Activated naive CD8-positive, alpha-beta T cell treated with anti-CD3 and anti-CD28 coated beads for 36 hours (primary cell): ENCODE measurements around the gene CCT6B. TPM values are rescaled to one million over a fixed set of nuclear protein-coding genes. Genes with fewer than 3 reads are reported as not detected.
"Not testable (repeated sequence)": the region's sequence is repeated elsewhere in the genome, so short reads cannot be mapped to it uniquely, and the experiment has no call there.

Experiments used
- DNase-seq: peaks from one replicate; pipeline ENCODE4 v3.0.0; 2021
- H3K27ac Mint-ChIP-seq: one replicate; pipeline ENCODE4 v1.8.0; 2022; ENCODE audit warnings: mild to moderate bottlenecking, moderate library complexity, mixed read lengths
- H3K27me3 Mint-ChIP-seq: one replicate; pipeline ENCODE4 v1.8.0; 2022; ENCODE audit warnings: mild to moderate bottlenecking, mixed read lengths
- H3K36me3 Mint-ChIP-seq: one replicate; pipeline ENCODE4 v1.8.0; 2021; ENCODE audit warnings: mild to moderate bottlenecking, mixed read lengths
- H3K4me1 Mint-ChIP-seq: one replicate; pipeline ENCODE4 v1.8.0; 2021; ENCODE audit warnings: mixed read lengths
- H3K4me3 Mint-ChIP-seq: one replicate; pipeline ENCODE4 v1.8.0; 2022; ENCODE audit warnings: mild to moderate bottlenecking, moderate library complexity, mixed read lengths
- H3K9me3 Mint-ChIP-seq: one replicate; pipeline ENCODE4 v1.8.0; 2022; ENCODE audit warnings: mixed read lengths
- total RNA-seq, 2 experiments: library from RNA; stranded (reverse); gene quantifications; one replicate each; pipeline ENCODE4 v1.2.3, GENCODE V29; 2021

The CCT6B gene, protein sequence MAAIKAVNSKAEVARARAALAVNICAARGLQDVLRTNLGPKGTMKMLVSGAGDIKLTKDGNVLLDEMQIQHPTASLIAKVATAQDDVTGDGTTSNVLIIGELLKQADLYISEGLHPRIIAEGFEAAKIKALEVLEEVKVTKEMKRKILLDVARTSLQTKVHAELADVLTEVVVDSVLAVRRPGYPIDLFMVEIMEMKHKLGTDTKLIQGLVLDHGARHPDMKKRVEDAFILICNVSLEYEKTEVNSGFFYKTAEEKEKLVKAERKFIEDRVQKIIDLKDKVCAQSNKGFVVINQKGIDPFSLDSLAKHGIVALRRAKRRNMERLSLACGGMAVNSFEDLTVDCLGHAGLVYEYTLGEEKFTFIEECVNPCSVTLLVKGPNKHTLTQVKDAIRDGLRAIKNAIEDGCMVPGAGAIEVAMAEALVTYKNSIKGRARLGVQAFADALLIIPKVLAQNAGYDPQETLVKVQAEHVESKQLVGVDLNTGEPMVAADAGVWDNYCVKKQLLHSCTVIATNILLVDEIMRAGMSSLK
- 1 to 10 TPM; 1.8 to 1.9 TPM for total RNA-seq

DNA sequence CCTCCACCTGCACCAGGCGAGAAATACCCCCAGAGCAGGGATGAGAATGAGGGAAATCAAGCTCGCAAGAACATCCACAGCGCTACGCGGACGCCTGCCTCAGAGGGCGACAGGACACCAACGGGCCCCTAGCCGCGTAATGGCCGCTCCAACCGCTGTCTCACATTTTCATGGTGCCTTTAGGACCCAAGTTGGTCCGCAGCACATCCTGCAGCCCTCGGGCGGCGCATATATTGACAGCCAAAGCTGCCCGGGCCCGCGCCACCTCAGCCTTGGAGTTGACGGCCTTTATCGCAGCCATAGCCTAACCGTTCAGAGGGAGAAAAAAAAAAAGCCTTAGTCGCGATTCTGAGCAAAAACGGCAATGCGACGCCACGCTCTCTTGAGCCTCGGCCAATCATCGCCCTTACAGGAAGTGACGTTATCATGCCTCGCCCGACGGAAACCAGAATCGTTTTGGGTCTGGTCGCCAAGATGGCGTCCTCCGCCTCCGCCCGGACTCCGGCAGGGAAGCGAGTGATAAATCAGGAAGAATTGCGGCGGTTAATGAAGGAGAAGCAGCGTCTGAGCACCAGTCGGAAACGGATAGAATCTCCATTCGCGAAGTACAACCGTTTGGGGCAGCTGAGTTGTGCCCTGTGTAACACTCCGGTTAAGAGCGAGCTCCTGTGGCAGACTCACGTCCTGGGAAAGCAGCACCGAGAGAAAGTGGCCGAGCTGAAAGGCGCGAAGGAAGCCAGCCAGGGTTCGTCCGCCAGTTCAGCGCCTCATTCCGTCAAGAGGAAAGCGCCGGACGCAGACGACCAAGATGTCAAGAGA is at the start of gene CCT6B, which contains the start of gene ZNF830:
Gene CCT6B, minus strand, starts transcription at position 368 of the 819 bp plus-strand sequence. Its CDS starts 67 bp downstream, at position 301.
Gene ZNF830, plus strand, starts transcription at position 448 of the 819 bp plus-strand sequence. Its CDS starts 27 bp downstream, at position 475.
- no peaks in the 10 kb centered on the region for H3K9me3 Mint-ChIP-seq
- peak; percentile 87 for DNase-seq
- peaks cover 5% of the 10 kb centered on the region for H3K27me3 Mint-ChIP-seq

DNA sequence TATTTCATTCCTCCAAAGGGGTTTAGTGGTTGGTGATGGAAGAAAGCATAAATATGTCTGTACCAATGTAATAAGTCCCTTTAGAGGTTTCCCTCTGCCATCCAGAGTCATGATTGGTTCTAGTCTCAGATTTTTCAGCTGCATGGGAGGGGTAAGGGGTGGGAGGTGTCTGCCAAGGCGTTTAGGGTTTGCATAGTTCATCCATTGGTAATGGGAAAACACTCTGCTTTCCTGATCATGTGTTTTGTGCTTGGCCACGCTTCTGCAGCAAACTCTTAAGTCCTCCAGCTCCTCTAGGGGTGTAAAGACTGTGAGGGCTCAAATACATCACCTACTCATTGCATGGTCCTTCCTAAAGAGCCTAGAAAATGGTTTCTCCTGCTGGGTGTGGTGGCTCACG is 48.8 kb upstream of the CCT6B start:
- Mint-ChIP-seq H3K36me3 (peaks cover 5% of the 10 kb centered on the region), H3K27ac (no peak overlapping the region), H3K27me3 (no peaks in the 10 kb centered on the region), H3K9me3 (no peaks in the 10 kb centered on the region), H3K4me1 (no peaks in the 10 kb centered on the region), H3K4me3 (no peak overlapping the region)
- DNase-seq, result no peak

More for the DNA sequence above, at the start of gene CCT6B, which contains the start of gene ZNF830:
- Mint-ChIP-seq H3K4me1 (peaks cover 12% of the 10 kb centered on the region), H3K27ac (peak within 1 kb of the TSS; percentile 98), H3K36me3 (peaks cover 29% of the 10 kb centered on the region), H3K4me3 (peak within 1 kb of the TSS; percentile 99)

DNA sequence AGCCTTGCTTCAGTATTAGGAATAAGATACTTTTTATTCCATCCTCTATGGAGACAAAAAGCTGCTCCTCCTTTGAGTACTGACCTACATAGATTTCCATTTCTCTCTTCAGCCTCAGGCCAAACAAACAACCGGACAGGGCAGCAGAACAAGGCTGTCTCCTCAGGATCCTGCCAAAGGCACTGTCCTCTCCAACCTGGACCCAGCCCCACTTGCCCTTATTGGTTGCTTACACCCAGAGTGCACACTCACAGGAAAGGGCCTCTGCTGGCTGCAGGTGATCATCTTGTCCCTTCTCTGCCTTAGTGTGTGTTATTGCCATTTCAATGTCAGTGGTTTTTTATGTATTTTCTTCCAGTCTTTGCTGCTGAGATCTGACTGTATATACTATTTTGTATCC is 45.7 kb upstream of the CCT6B start:
- no peak overlapping the region for H3K4me3 Mint-ChIP-seq
- no peaks in the 10 kb centered on the region for H3K9me3 Mint-ChIP-seq
- no peaks in the 10 kb centered on the region for H3K4me1 Mint-ChIP-seq
- no peaks in the 10 kb centered on the region for H3K27me3 Mint-ChIP-seq
- H3K36me3 Mint-ChIP-seq, result peaks cover 5% of the 10 kb centered on the region
- DNase-seq, result no peak
- no peak overlapping the region for H3K27ac Mint-ChIP-seq

DNA sequence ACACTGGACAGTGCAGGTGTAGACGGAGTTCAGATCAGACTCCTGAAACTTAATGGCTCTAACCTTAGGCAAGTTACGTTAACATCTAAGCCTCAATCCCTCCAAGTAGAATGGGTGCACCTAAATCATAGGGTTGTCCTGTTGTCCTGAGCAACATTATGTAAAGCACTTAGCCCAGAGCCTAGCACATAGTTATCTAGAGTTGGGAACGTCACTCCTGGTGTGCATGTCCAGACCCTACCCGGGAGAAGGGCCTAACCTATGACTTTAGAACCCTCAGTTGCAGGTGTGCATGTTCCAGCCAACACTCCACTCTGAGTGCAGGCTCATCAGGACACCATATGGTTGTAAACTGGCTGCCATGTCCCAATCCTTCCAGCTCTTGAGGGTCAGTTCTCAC is 45.1 kb upstream of the CCT6B start:
- Mint-ChIP-seq H3K27me3 (no peaks in the 10 kb centered on the region), H3K4me1 (no peaks in the 10 kb centered on the region)

DNA sequence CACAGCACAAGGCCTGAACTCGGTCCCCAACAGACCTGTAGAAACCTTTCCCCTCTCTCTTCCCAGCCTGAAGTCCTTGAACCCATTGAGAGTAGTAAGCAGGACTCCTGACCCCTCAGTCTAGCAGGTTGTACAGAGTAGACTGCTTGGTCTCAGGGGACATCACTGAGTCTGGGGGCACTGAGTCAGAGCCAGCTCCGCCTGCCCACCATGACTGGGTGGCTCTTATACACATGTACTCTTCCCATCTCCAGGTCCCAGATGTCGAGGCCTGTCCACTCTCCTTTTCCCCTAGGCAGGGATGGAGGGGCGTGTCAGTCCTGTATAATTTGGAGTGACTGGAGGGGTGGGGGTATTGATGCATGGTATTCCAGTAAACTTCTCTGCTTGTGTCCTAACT is 42.5 kb upstream of the CCT6B start:
- H3K9me3 Mint-ChIP-seq, result no peaks in the 10 kb centered on the region
- H3K27me3 Mint-ChIP-seq, result no peaks in the 10 kb centered on the region
- DNase-seq, result no peak
- H3K4me3 Mint-ChIP-seq, result no peak overlapping the region
- H3K4me1 Mint-ChIP-seq, result no peaks in the 10 kb centered on the region
- H3K27ac Mint-ChIP-seq, result no peak overlapping the region
- H3K36me3 Mint-ChIP-seq, result peaks cover under 1% of the 10 kb centered on the region

More for the DNA sequence above, 45.1 kb upstream of the CCT6B start:
- Mint-ChIP-seq H3K9me3 (no peaks in the 10 kb centered on the region), H3K27ac (no peak overlapping the region), H3K4me3 (no peak overlapping the region), H3K36me3 (peaks cover 5% of the 10 kb centered on the region)
- DNase-seq, result no peak

DNA sequence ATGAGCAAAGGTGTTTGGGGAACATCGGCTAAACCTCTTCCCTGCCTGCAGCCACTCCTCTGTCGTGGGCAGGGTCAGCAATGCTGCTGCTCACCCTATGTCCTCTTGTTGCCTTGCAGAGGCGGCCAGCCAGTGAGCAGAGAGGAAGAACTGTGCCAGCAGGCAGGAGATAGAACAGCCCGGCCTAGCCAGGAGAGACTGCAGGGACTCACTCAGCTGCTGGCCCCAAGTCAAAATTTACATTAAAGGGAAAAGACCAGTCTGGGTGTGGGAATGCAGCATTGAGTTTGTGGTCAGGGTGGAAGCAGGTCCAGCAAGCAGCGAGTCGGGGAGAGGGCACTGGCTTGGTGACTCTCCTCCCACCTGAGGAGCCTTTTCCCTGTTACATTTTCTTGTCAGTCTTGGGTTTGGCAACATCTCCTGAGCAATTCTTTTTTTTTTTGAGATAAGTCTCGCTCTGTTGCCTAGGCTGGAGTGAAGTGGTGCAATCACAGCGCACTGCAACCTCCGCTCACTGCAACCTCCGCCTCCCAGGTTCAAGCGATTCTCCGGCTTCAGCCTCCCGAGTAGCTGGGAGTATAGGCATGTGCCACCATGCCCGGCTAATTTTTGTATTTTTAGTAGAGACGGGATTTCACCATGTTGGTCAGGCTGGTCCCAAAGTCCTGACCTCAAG is 41.8 kb upstream of the CCT6B start:
- H3K4me1 Mint-ChIP-seq, result peaks cover 3% of the 10 kb centered on the region
- no peaks in the 10 kb centered on the region for H3K27me3 Mint-ChIP-seq
- H3K27ac Mint-ChIP-seq, result no peak overlapping the region
- DNase-seq, result no peak
- no peaks in the 10 kb centered on the region for H3K36me3 Mint-ChIP-seq
- no peaks in the 10 kb centered on the region for H3K9me3 Mint-ChIP-seq
- no peak overlapping the region for H3K4me3 Mint-ChIP-seq

DNA sequence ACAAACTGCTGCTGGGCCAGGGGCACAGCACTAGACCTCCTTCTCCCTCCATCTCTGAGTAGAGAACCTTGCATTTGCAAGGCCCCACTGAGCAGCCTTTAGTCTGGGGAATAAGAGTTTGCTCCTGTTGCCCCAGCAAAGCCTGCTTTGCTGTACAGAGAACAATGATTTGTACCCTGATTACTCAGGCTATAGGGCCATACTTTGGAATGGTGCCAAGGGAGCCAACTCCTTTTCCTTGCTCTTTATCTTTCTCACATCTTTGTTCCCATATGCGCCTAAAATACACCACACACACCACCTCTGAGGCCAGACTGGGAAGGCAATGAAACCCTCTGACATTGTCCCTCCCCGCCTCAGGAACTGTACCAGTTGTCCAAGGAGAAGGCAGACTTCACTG is 40.3 kb upstream of the CCT6B start:
- DNase-seq, result no peak
- H3K4me3 Mint-ChIP-seq, result no peak overlapping the region
- H3K4me1 Mint-ChIP-seq, result peaks cover 3% of the 10 kb centered on the region
- no peaks in the 10 kb centered on the region for H3K36me3 Mint-ChIP-seq
- no peaks in the 10 kb centered on the region for H3K9me3 Mint-ChIP-seq
- H3K27me3 Mint-ChIP-seq, result no peaks in the 10 kb centered on the region
- H3K27ac Mint-ChIP-seq, result no peak overlapping the region

DNA sequence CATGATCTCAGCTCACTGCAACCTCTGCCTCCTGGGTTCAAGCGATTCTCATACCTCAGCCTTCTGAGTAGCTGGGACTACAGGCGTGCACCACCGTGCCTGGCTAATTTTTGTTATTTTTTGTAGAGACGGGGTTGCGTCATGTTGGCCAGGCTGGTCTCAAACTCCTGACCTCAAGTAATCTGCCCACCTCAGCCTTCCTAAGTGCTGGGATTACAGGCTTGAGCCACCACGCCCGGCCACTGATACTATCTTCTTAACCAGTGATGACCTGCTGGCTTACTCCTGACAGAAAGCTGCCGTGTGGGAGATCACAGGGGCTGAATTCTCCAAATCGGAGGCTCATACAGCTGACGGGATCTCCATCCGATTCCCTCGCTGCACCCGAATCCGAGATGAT is 39.7 kb upstream of the CCT6B start:
- H3K36me3 Mint-ChIP-seq, H3K4me1 Mint-ChIP-seq, H3K9me3 Mint-ChIP-seq, DNase-seq, H3K27ac Mint-ChIP-seq, H3K4me3 Mint-ChIP-seq, H3K27me3 Mint-ChIP-seq: not testable (repeated sequence)

DNA sequence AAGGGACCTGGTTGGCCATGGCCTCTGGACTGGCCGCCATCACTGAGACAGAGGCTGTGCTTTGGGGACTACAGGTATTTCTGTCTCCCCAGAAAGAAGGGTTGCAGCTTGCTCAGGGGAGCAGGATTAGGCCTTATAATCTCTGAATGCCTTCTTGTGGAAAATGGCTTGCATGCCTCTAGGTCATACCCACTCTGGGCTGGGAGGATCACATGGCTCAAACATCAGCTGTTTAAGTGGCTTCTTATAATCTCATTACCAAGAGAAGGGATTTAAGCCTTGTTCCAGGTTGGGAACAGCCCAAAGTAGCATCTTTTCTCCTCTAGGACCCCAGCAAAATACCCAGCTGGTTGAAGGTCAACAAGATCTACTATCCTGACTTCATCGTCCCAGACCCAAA is 38.2 kb upstream of the CCT6B start:
- no peak overlapping the region for H3K27ac Mint-ChIP-seq
- H3K4me1 Mint-ChIP-seq, result peaks cover 3% of the 10 kb centered on the region
- H3K27me3 Mint-ChIP-seq, result no peaks in the 10 kb centered on the region
- H3K9me3 Mint-ChIP-seq, result no peaks in the 10 kb centered on the region
- H3K36me3 Mint-ChIP-seq, result peaks cover 5% of the 10 kb centered on the region
- H3K4me3 Mint-ChIP-seq, result no peak overlapping the region
- no peak for DNase-seq

DNA sequence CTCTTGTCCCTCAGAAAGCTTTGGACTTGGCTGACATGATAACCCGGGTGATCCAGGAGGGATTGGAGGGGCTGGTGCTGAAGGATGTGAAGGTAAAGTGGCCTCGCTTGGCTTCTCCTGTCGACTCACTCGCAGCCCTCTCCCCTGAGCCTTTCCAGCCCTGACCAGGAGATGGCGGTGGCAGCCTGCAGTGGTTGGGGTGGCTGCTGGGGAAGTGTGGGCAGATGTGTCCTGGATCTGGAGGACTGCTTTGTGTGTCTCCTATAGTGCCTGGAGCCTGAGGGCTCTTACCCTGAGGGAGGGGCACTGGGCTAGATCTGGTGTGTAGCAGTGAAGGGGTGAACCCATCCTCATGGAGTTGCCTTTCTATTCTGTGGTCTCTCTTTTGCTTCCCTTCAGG is 36.9 kb upstream of the CCT6B start:
- Mint-ChIP-seq H3K27ac (no peak overlapping the region), H3K27me3 (no peaks in the 10 kb centered on the region), H3K4me1 (peaks cover 3% of the 10 kb centered on the region), H3K9me3 (no peaks in the 10 kb centered on the region), H3K4me3 (no peak overlapping the region), H3K36me3 (peaks cover 5% of the 10 kb centered on the region)
- peak; percentile 78 for DNase-seq

DNA sequence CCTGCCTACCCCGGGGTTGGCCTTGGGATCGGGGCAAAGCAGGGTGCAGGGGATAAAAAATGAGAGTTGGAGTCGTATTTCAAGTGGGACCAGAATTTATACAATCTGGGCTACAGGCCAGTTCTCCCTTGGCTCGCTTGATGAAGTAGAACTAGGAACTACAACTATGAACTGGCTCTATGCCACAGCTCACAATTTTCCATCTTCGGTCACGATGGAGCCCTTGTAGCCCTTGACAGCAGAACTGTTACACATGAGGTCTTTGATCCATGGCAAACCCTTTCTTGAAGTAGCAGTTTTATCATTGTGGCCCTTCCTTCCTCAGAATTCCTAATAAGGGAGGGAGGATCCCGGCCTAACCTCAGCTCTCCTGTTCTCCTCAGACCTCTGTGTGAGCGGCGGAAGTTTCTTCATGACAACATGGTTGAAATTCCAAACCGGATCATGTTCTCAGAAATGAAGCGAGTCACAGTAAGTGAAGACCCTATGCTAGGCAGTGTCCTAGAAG is 36.1 kb upstream of the CCT6B start:
- no peak for DNase-seq
- Mint-ChIP-seq H3K4me1 (peaks cover 3% of the 10 kb centered on the region), H3K9me3 (no peaks in the 10 kb centered on the region), H3K36me3 (peaks cover 8% of the 10 kb centered on the region), H3K27me3 (no peaks in the 10 kb centered on the region), H3K4me3 (no peak overlapping the region), H3K27ac (no peak overlapping the region)

DNA sequence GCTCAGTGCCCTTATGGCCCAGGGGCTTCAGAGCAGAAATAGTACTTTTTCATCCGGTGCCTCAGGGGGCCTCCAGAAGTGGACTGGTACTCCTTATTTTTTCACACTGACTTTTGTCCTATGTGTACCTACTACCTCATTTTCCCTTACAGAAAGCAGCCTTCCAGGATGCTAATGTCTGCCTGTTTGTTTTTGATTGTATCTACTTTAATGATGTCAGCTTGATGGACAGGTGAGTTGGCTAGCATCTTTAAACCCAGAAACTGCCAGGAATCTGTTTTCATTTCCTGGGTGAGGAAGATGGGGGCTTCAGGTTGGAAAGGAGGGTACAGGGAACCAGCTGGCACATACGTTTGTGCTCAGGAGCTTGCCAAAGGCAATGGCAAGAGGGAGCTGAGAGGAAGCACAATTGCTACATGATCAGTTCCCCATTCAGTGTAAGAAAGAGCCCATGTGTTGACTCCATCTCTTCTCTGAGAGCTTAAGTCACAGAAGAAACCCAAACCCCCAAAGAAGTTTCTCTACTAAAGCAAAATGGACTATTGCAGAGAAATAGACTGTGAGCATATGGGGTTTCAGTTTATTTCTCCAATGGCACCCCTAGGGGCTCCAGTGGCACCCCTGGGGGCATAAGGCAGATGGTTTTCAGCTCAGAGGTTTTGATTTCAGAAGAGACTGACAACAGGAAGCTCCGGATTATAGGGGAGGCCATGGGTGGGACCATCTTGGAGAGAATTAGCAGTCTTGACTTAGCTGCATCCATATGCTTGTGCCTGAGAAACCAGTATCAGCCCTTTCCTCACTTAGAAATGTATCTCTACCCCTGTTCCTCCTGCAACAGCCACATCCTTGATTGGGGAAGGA is 35.4 kb upstream of the CCT6B start:
- no peak overlapping the region for H3K4me3 Mint-ChIP-seq
- peaks cover 3% of the 10 kb centered on the region for H3K4me1 Mint-ChIP-seq
- H3K27ac Mint-ChIP-seq, result no peak overlapping the region
- no peak for DNase-seq
- H3K9me3 Mint-ChIP-seq, result no peaks in the 10 kb centered on the region
- H3K27me3 Mint-ChIP-seq, result no peaks in the 10 kb centered on the region
- peaks cover 10% of the 10 kb centered on the region for H3K36me3 Mint-ChIP-seq

DNA sequence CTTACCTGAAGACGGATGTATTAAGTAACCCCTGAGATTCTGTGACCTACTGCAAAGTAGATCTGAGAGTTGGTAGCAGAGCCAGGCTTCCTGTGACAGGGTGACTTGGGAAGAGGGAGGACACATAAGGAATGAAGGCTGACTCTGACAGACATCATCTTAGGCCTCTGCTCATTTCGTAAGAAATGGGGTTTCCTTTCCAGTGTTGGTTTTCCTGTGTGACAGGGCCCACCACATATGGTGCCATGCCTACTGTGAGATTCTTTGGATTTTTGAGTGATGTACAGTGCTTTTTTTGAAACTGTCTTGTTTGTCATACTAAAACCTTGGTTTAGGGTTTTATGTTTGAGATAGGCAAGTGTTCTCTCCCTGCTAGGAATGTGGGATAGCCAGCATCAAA is 31.8 kb upstream of the CCT6B start:
- H3K27ac Mint-ChIP-seq, result no peak overlapping the region

DNA sequence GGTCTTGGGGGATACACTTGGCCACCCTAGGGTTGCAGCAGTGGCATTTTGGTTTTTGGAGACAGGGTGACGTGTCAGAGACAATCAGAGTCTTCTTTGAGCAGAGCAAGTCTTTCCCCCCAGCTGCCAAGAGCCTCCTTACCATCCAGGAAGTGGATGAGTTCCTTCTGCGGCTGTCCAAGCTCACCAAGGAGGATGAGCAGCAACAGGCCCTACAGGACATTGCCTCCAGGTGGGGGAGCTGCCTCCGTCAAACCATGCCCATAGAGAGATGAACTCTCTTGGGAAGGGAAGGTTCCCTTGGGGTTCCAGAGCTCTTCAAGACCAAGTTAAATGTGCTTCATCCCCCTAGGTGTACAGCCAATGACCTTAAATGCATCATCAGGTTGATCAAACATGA is 30.3 kb upstream of the CCT6B start:
- Mint-ChIP-seq H3K27me3 (no peaks in the 10 kb centered on the region), H3K27ac (no peak overlapping the region), H3K36me3 (peaks cover 15% of the 10 kb centered on the region), H3K9me3 (no peaks in the 10 kb centered on the region), H3K4me1 (peaks cover 2% of the 10 kb centered on the region), H3K4me3 (no peak overlapping the region)
- DNase-seq, result no peak

More for the DNA sequence above, 31.8 kb upstream of the CCT6B start:
- Mint-ChIP-seq H3K9me3 (no peaks in the 10 kb centered on the region), H3K4me3 (no peak overlapping the region), H3K4me1 (peaks cover 2% of the 10 kb centered on the region), H3K27me3 (no peaks in the 10 kb centered on the region), H3K36me3 (peaks cover 13% of the 10 kb centered on the region)
- no peak for DNase-seq
